IMR-90 (cell line): Measurements from ENCODE around the gene RMDN2. TPM values are rescaled to one million over a fixed set of nuclear protein-coding genes. Genes with fewer than 3 reads are reported as not detected.

ENCODE experiments used
- ATAC-seq: fragments of 200-7000 bp; cut with Tn5 transposase; 2 replicates; pipeline ENCODE4 v1.9.1; 2020; ENCODE audit warnings: low read depth, mild to moderate bottlenecking, moderate library complexity
- BruUV-seq: library from RNA; stranded (reverse); fragments of 400-500 nt; replicated peaks from 2 replicates; lab custom pipeline; 2021; lab: Mats Ljungman, UMichigan
- CTCF ChIA-PET: fragments of 300-600 bp; formaldehyde crosslinking; extraction: SDS; loops from one replicate; lab custom pipeline; 2021; ENCODE audit warnings: antibody characterized with exemption; lab: Yijun Ruan, JAX
- POLR2A ChIA-PET: fragments of 300-600 bp; sonication (Branson Sonifier 250); formaldehyde crosslinking; loops from one replicate; lab custom pipeline; 2022; ENCODE audit warnings: antibody characterized with exemption; ENCODE audit not compliant: unreplicated experiment; lab: Charles Lee
- DNase-seq: peaks from one replicate; pipeline ENCODE4 v3.0.0; 2013
- H2AFZ ChIP-seq: replicated peaks from 2 replicates; pipeline ENCODE3; 2013; ENCODE audit warnings: low read length, mild to moderate bottlenecking; ENCODE audit not compliant: poor library complexity
- H2AK5ac ChIP-seq: 2 replicates; pipeline ENCODE4 v1.6.1; 2013; ENCODE audit warnings: low read depth, low read length, inconsistent platforms
- H2AK9ac ChIP-seq: replicated peaks from 2 replicates; pipeline ENCODE3; 2013; ENCODE audit warnings: mild to moderate bottlenecking, low read depth, low read length, moderate library complexity; ENCODE audit not compliant: poor library complexity
- H2BK120ac ChIP-seq: 2 replicates; pipeline ENCODE4 v1.6.1; 2013; ENCODE audit warnings: low read depth, low read length, inconsistent platforms
- H2BK15ac ChIP-seq: 3 replicates; pipeline ENCODE4 v1.6.1; 2013; ENCODE audit warnings: low read depth, low read length, inconsistent platforms
- H2BK20ac ChIP-seq: 2 replicates; pipeline ENCODE4 v1.6.1; 2013; ENCODE audit warnings: low read depth, mild to moderate bottlenecking, inconsistent platforms, low read length, moderate library complexity
- H2BK5ac ChIP-seq: 2 replicates; pipeline ENCODE4 v1.6.1; 2013; ENCODE audit warnings: mild to moderate bottlenecking, low read depth, low read length, inconsistent platforms; ENCODE audit not compliant: poor library complexity, severe bottlenecking
- H3K14ac ChIP-seq: replicated peaks from 2 replicates; pipeline ENCODE4 v1.6.1; 2013; ENCODE audit warnings: low read depth, low read length, inconsistent platforms
- H3K18ac ChIP-seq: 2 replicates; pipeline ENCODE4 v1.6.1; 2013; ENCODE audit warnings: low read depth, low read length, control low read depth
- H3K23ac ChIP-seq: 2 replicates; pipeline ENCODE4 v1.6.1; 2013; ENCODE audit warnings: low read depth, low read length, inconsistent platforms
- H3K27ac ChIP-seq: 2 replicates; pipeline ENCODE4 v1.5.1; 2013; ENCODE audit warnings: mild to moderate bottlenecking, control low read depth, low read length; ENCODE audit not compliant: insufficient read depth
- H3K27me3 ChIP-seq: 2 replicates; pipeline ENCODE4 v1.6.1; 2013; ENCODE audit warnings: low read length; ENCODE audit not compliant: control insufficient read depth, insufficient read depth
- H3K36me3 ChIP-seq: 2 replicates; pipeline ENCODE4 v1.6.1; 2013; ENCODE audit warnings: low read length, mixed read lengths; ENCODE audit not compliant: control insufficient read depth, insufficient read depth
- H3K4ac ChIP-seq: 2 replicates; pipeline ENCODE4 v1.6.1; 2013; ENCODE audit warnings: low read depth, low read length, inconsistent platforms
- H3K4me1 ChIP-seq: 2 replicates; pipeline ENCODE4 v1.6.1; 2013; ENCODE audit warnings: low read length, mixed read lengths; ENCODE audit not compliant: control insufficient read depth, insufficient read depth
- H3K4me2 ChIP-seq: 2 replicates; pipeline ENCODE4 v1.6.1; 2013; ENCODE audit warnings: low read depth, mild to moderate bottlenecking, control low read depth, low read length, moderate library complexity
- H3K4me3 ChIP-seq: 2 replicates; pipeline ENCODE4 v1.5.1; 2013; ENCODE audit warnings: low read depth, mild to moderate bottlenecking, control low read depth, low read length, moderate library complexity; ENCODE audit not compliant: insufficient read depth
- H3K56ac ChIP-seq: 2 replicates; pipeline ENCODE4 v1.6.1; 2013; ENCODE audit warnings: low read length, inconsistent platforms; ENCODE audit not compliant: insufficient read depth; ENCODE audit errors: extremely low read depth
- H3K79me1 ChIP-seq, 2 experiments: 2 replicates each; pipeline ENCODE4 v1.6.1; 2013; ENCODE audit warnings: low read length in 2 of 2, inconsistent platforms in 1 of 2, low read depth in 1 of 2
- H3K9ac ChIP-seq: 2 replicates; pipeline ENCODE4 v1.6.1; 2013; ENCODE audit warnings: low read depth, low read length, control low read depth
- H3K9me1 ChIP-seq: 2 replicates; pipeline ENCODE4 v1.6.1; 2013; ENCODE audit warnings: low read length, inconsistent platforms; ENCODE audit not compliant: insufficient read depth
- H3K9me3 ChIP-seq: 2 replicates; pipeline ENCODE4 v1.6.1; 2013; ENCODE audit warnings: low read length; ENCODE audit not compliant: control insufficient read depth, insufficient read depth
- H4K20me1 ChIP-seq: 2 replicates; pipeline ENCODE4 v1.6.1; 2013; ENCODE audit warnings: low read length, inconsistent platforms; ENCODE audit not compliant: insufficient read depth
- H4K5ac ChIP-seq: 2 replicates; pipeline ENCODE4 v1.6.1; 2013; ENCODE audit warnings: mild to moderate bottlenecking, low read depth, low read length, control low read depth
- H4K8ac ChIP-seq, 2 experiments: 2 replicates each; pipeline ENCODE4 v1.6.1; 2013; ENCODE audit warnings: low read depth in 2 of 2, low read length in 2 of 2, control low read depth in 1 of 2, inconsistent platforms in 1 of 2
- H4K91ac ChIP-seq: 2 replicates; pipeline ENCODE4 v1.6.1; 2013; ENCODE audit warnings: low read depth, low read length, inconsistent platforms; ENCODE audit not compliant: insufficient read depth
- FOS ChIP-seq: fragments of 150-350 bp; IDR thresholded peaks from 2 replicates; pipeline ENCODE4 v1.6.1; 2016; ENCODE audit warnings: low read depth, low read length
- MAFK ChIP-seq: IDR thresholded peaks from 2 replicates; pipeline ENCODE4 v1.6.1; 2012; ENCODE audit warnings: low read depth, low read length, improper control_type of control experiment
- MAZ ChIP-seq: IDR thresholded peaks from 2 replicates; pipeline ENCODE4 v1.6.1; 2012; ENCODE audit warnings: low read depth, mild to moderate bottlenecking, low read length, improper control_type of control experiment, moderate library complexity, borderline replicate concordance
- MXI1 ChIP-seq: IDR thresholded peaks from 2 replicates; pipeline ENCODE4 v1.6.1; 2012; ENCODE audit warnings: low read depth, mild to moderate bottlenecking, low read length, moderate library complexity, borderline replicate concordance
- RFX5 ChIP-seq: IDR thresholded peaks from 2 replicates; pipeline ENCODE4 v1.8.0; 2012; ENCODE audit warnings: low read depth, mild to moderate bottlenecking, low read length, moderate library complexity
- SMC3 ChIP-seq: fragments of 150-350 bp; IDR thresholded peaks from 2 replicates; pipeline ENCODE4 v1.6.1; 2016; ENCODE audit warnings: low read depth, mild to moderate bottlenecking, antibody characterized with exemption, low read length, moderate library complexity
- USF2 ChIP-seq: fragments of 150-350 bp; IDR thresholded peaks from 2 replicates; pipeline ENCODE4 v1.6.1; 2017; ENCODE audit warnings: mild to moderate bottlenecking, antibody characterized with exemption, low read length, low read depth
- WGBS, 2 experiments: methylation state at CpG; one replicate each; pipeline versions ENCODE4 v1.1.5 to v1.1.7; 2013; ENCODE audit warnings: missing lambda C conversion rate in 2 of 2; ENCODE audit not compliant: insufficient read length in 1 of 2; ENCODE audit errors: extremely low coverage in 2 of 2; 5-methylcytosine and 5-hydroxymethylcytosine counted together
- dilution Hi-C: fragments of 300-500 bp; cut with HindIII; formaldehyde crosslinking; loops from one replicate; pipeline ENCODE4 v1.14.3; 2018; ENCODE audit warnings: low sequenced_read_pairs; ENCODE audit not compliant: unreplicated experiment
- in situ Hi-C: fragments of 300-500 bp; cut with MboI; formaldehyde crosslinking; loops from 3 replicates; pipeline ENCODE4 v1.14.3; 2019; ENCODE audit warnings: low sequenced_read_pairs, inconsistent platforms, mixed read lengths
- intact Hi-C: fragments of 100-400 bp; cut with micrococcal nuclease; formaldehyde crosslinking; loops from 2 replicates; pipeline ENCODE4 v1.10.0; 2022
- polyA plus RNA-seq, 3 experiments: library from polyadenylated mRNA; depleted of rRNA; stranded (reverse); fragments of >200 nt; gene quantifications; 2 replicates each; pipeline ENCODE4 v1.2.3, GENCODE V29; 2012; ENCODE audit warnings: low replicate concordance in 1 of 3
- total RNA-seq: library from RNA; depleted of rRNA; stranded (reverse); fragments of >200 nt; gene quantifications from 2 replicates; pipeline ENCODE4 v1.2.3, GENCODE V29; 2012

RMDN2 gene
- total and polyA plus RNA-seq, 2 of the 4 experiments (the other 2 are of a cell fraction): 2.3 to 3.0 TPM

DNA sequence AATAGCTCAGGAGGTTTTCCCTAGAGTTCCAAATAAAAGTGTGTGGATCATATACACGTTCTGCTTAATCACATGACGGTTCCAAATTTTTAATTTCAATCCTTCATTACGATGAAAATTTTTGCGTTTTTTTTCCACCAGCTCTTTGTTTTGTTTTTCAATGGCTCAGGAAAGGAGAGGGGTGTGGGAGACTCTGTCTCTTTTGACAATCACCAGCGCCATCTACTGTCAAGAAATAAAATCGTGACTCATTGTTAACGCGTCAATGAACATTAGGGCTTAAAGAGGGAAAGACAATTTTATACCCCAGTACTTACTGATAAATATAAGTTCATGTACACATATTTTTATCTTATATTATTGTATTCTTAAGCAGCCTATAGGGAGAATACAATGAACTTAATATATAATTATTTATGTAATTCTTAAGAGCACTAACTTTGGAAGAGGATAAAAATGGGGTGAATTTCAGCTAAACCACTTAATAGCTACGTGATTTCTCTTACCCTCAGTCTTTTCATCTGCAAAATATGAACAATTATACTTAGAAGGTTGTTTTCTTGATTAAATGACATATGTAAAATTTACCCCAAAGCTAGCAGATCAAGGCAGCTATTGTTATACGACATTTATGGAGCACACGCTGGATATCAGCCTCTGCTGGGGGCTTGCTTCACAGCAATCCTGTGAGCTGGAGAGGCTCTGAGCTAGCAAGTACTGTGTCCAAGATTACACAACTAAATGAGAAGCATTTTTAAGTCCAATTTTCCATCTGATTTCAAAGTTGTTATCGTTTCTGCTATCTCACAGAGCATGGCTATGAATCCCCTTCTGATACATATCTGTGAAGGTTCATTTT, 47.4 kb upstream of the RMDN2 start (continued):
- TF ChIP-seq MXI1: no peak
- peak; percentile 91 for TF ChIP-seq SMC3

DNA sequence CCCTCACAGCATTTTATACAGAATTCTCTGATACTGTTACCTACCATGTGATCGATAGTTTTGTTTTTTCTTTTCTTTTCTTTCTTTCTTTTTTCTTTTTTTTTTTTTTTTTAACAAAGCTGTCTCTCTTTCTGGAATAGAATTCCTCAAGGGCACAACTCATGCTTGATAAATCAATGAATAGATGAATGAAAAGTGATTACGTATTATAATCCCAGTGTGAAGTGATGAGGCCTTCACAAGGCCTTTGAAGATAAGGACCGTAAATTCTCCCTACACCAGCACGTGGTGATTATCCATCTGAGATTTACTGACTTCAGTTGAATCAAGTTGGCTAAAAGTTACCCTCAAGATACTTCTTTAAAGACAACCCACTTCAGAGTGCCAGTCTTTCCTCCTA, 46.6 kb upstream of the RMDN2 start:
- ATAC-seq (no peak), DNase-seq (no peak)
- no peak overlapping the region for H3K18ac ChIP-seq
- dilution Hi-C loops (no loop called here), intact Hi-C loops (no loop called here), in situ Hi-C loops (loop anchor here (5.0 to 25.0 kb wide), 2 partner anchors 481 to 716 kb away; partner anchors contain the start of gene EIF2AK2)
- CTCF ChIA-PET: interaction anchor here (0.7 to 2.6 kb wide), 4 partner anchors 113 to 482 kb away, joined by 4 to 33 read pairs (median 18); no protein-coding TSS in a partner anchor
- H3K36me3 ChIP-seq: no peaks in the 10 kb centered on the region
- no peak for TF ChIP-seq FOS
- no peak for TF ChIP-seq MXI1
- TF ChIP-seq MAFK: no peak
- TF ChIP-seq MAZ: no peak
- no peak for TF ChIP-seq USF2
- TF ChIP-seq RFX5: no peak
- no peak overlapping the region for H3K9ac ChIP-seq
- no peak overlapping the region for H4K91ac ChIP-seq
- no peak overlapping the region for H3K56ac ChIP-seq
- no peak overlapping the region for H2AK9ac ChIP-seq
- no peak overlapping the region for H2AK5ac ChIP-seq
- no peaks in the 10 kb centered on the region for H3K4me1 ChIP-seq
- no peak overlapping the region for H2BK20ac ChIP-seq
- H3K27ac ChIP-seq: no peak overlapping the region
- H3K14ac ChIP-seq: no peak overlapping the region
- H3K4me2 ChIP-seq: no peak overlapping the region
- H4K5ac ChIP-seq: no peak overlapping the region
- H3K23ac ChIP-seq: no peak overlapping the region
- H4K8ac ChIP-seq: no peak overlapping the region
- no peak overlapping the region for H2BK120ac ChIP-seq
- no peak overlapping the region for H3K4ac ChIP-seq
- H4K20me1 ChIP-seq: no peaks in the 10 kb centered on the region
- WGBS, 2 experiments: no CpG with 5 or more reads among the region's 4 CpGs
- POLR2A ChIA-PET: no interaction called here
- no peaks in the 10 kb centered on the region for H3K9me3 ChIP-seq
- H3K79me1 ChIP-seq: no peaks in the 10 kb centered on the region
- H3K9me1 ChIP-seq: peaks cover 3% of the 10 kb centered on the region; the same call in 1 of the 2 replicates
- no peak overlapping the region for H2BK5ac ChIP-seq
- BruUV-seq: no TSS peak
- H2BK15ac ChIP-seq: no peak overlapping the region
- no peak overlapping the region for H2AFZ ChIP-seq
- H3K27me3 ChIP-seq: peaks cover 6% of the 10 kb centered on the region
- H3K4me3 ChIP-seq: no peak overlapping the region
